HEK293 (cell line): ENCODE results near the gene CFAP99.

Experiments used
- CTCF ChIA-PET: fragments of 350-600 bp; formaldehyde crosslinking; extraction: SDS; loops from one replicate; lab custom pipeline; 2021; ENCODE audit warnings: antibody characterized with exemption; lab: Yijun Ruan, JAX
- POLR2A ChIA-PET: fragments of 300-600 bp; formaldehyde crosslinking; extraction: SDS; loops from one replicate; lab custom pipeline; 2020; ENCODE audit warnings: antibody characterized with exemption, inconsistent platforms; lab: Yijun Ruan, JAX
- H3K27ac ChIP-seq: fragments of 200-500 bp; sonication (Bioruptor generic); 2 replicates; pipeline ENCODE4 v1.5.1; 2014; ENCODE audit warnings: low read depth, low read length, control low read depth, inconsistent platforms; ENCODE audit errors: extremely low read depth
- H3K36me3 ChIP-seq, 2 experiments: fragments of 200-500 bp in 1 of 2; sonication (Bioruptor generic) in 1 of 2; 1 replicate in 1 of 2; 2 replicates in 1 of 2; pipeline ENCODE4 v1.5.1; 2014 to 2017; ENCODE audit warnings: inconsistent platforms in 2 of 2, low read length in 2 of 2; ENCODE audit not compliant: control insufficient read depth in 2 of 2, insufficient read depth in 1 of 2
- H3K4me1 ChIP-seq: fragments of 200-500 bp; sonication (Bioruptor generic); 2 replicates; pipeline ENCODE4 v1.5.1; 2014; ENCODE audit warnings: mild to moderate bottlenecking, low read length, inconsistent platforms; ENCODE audit not compliant: control insufficient read depth, insufficient read depth
- H3K4me3 ChIP-seq: 2 replicates; pipeline ENCODE4 v1.5.1; 2011; ENCODE audit warnings: low read depth, mild to moderate bottlenecking, control low read depth, low read length, moderate library complexity
- H3K9me3 ChIP-seq: fragments of 200-500 bp; sonication (Bioruptor generic); 2 replicates; pipeline ENCODE4 v1.5.1; 2014; ENCODE audit warnings: low read depth, low read length, inconsistent platforms; ENCODE audit not compliant: control insufficient read depth, insufficient read depth
- EGR2 ChIP-seq: fragments of 450-650 bp; formaldehyde crosslinking; IDR thresholded peaks from 2 replicates; pipeline ENCODE4 v1.5.1; 2016; ENCODE audit warnings: low read depth, missing biosample characterization, missing genetic modification characterization
- KLF1 ChIP-seq: fragments of 450-650 bp; formaldehyde crosslinking; IDR thresholded peaks from 2 replicates; pipeline ENCODE4 v1.5.1; 2016; ENCODE audit warnings: missing biosample characterization, missing genetic modification characterization
- KLF8 ChIP-seq: fragments of 450-650 bp; formaldehyde crosslinking; IDR thresholded peaks from 2 replicates; pipeline ENCODE4 v1.5.1; 2016; ENCODE audit warnings: missing biosample characterization, missing genetic modification characterization
- MYNN ChIP-seq: fragments of 450-650 bp; formaldehyde crosslinking; IDR thresholded peaks from 2 replicates; pipeline ENCODE4 v1.5.1; 2016; ENCODE audit warnings: missing biosample characterization, missing genetic modification characterization, borderline replicate concordance
- SP2 ChIP-seq: fragments of 450-650 bp; formaldehyde crosslinking; IDR thresholded peaks from 2 replicates; pipeline ENCODE4 v1.5.1; 2016; ENCODE audit warnings: missing biosample characterization, missing genetic modification characterization
- ZNF132 ChIP-seq: fragments of 450-650 bp; formaldehyde crosslinking; IDR thresholded peaks from 2 replicates; pipeline ENCODE4 v1.5.1; 2017; ENCODE audit warnings: missing biosample characterization, missing genetic modification characterization, borderline replicate concordance
- ZNF138 ChIP-seq: fragments of 450-650 bp; formaldehyde crosslinking; IDR thresholded peaks from 2 replicates; pipeline ENCODE4 v1.5.1; 2016; ENCODE audit warnings: missing biosample characterization, missing genetic modification characterization, borderline replicate concordance
- ZNF174 ChIP-seq: fragments of 450-650 bp; formaldehyde crosslinking; IDR thresholded peaks from 2 replicates; pipeline ENCODE4 v1.5.0; 2017; ENCODE audit warnings: missing biosample characterization, mild to moderate bottlenecking, missing genetic modification characterization
- ZNF184 ChIP-seq: fragments of 450-650 bp; IDR thresholded peaks from 2 replicates; pipeline ENCODE4 v1.5.1; 2018; ENCODE audit warnings: missing biosample characterization, mild to moderate bottlenecking, missing genetic modification characterization
- ZNF423 ChIP-seq: fragments of 450-650 bp; formaldehyde crosslinking; IDR thresholded peaks from 2 replicates; pipeline ENCODE4 v1.5.1; 2016; ENCODE audit warnings: missing biosample characterization, missing genetic modification characterization
- ZNF510 ChIP-seq: fragments of 450-650 bp; formaldehyde crosslinking; IDR thresholded peaks from 2 replicates; pipeline ENCODE4 v1.5.1; 2018; ENCODE audit warnings: mild to moderate bottlenecking, missing genetic modification characterization, missing biosample characterization; ENCODE audit not compliant: insufficient replicate concordance
- ZNF549 ChIP-seq: fragments of 450-650 bp; IDR thresholded peaks from 2 replicates; pipeline ENCODE4 v1.5.1; 2018; ENCODE audit warnings: missing biosample characterization, missing genetic modification characterization, mild to moderate bottlenecking, inconsistent platforms, moderate library complexity
- ZNF660 ChIP-seq: fragments of 450-650 bp; IDR thresholded peaks from 2 replicates; pipeline ENCODE4 v1.5.1; 2018; ENCODE audit warnings: missing biosample characterization, mild to moderate bottlenecking, missing genetic modification characterization
- ZNF664 ChIP-seq: fragments of 450-650 bp; formaldehyde crosslinking; IDR thresholded peaks from 2 replicates; pipeline ENCODE4 v1.5.1; 2016; ENCODE audit warnings: missing biosample characterization, missing genetic modification characterization
- ZNF837 ChIP-seq: fragments of 450-650 bp; formaldehyde crosslinking; IDR thresholded peaks from 2 replicates; pipeline ENCODE4 v1.5.1; 2016; ENCODE audit warnings: missing biosample characterization, missing genetic modification characterization
- ZSCAN23 ChIP-seq: fragments of 450-650 bp; formaldehyde crosslinking; IDR thresholded peaks from 2 replicates; pipeline ENCODE4 v1.5.1; 2016; ENCODE audit warnings: missing biosample characterization, missing genetic modification characterization
- TF ChIP-seq, protein P1 (sequence below): fragments of 450-650 bp; formaldehyde crosslinking; IDR thresholded peaks from 2 replicates; pipeline ENCODE4 v1.5.1; 2016; ENCODE audit warnings: missing biosample characterization, missing genetic modification characterization
- TF ChIP-seq, protein P2 (sequence below): fragments of 450-650 bp; formaldehyde crosslinking; IDR thresholded peaks from 2 replicates; pipeline ENCODE4 v1.5.1; 2017; ENCODE audit warnings: missing biosample characterization, missing genetic modification characterization
- TF ChIP-seq, protein P3 (sequence below): fragments of 450-650 bp; formaldehyde crosslinking; conservative IDR thresholded peaks from 2 replicates; pipeline ENCODE4 v1.5.1; 2016; ENCODE audit warnings: low read depth, missing biosample characterization, missing genetic modification characterization

The CFAP99 gene

DNA sequence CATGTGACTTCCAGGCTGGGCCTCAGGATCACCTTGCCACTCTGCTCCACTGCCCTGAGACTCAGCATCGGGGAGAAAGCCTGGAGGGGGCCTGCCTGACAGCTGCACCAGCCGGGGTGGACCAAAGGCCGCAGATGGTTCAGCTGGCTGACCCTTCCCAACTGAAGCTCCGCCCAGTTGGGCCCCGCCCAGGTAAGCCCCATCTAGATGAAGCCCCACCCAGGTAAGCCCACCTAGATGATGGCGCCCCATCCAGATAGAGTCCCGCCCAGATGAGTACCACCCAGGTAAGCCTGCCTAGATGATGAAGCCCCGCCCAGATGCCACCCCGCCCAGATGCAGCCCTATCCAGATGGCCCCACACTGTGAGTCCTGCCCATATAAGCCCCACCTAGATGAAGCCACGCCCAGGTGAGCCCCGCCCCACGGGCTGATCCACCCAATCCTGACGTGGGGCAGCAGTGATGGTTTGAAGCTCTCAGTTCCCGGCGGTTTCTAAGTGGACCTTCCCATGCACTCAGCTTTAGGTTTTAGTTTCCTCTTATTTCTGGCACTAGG, 10.3 kb upstream of the CFAP99 start:
- ChIA-PET CTCF (no interaction called here), POLR2A (no interaction called here)
- Histone ChIP-seq H3K27ac (no peak overlapping the region), H3K9me3 (no peaks in the 10 kb centered on the region), H3K4me3 (no peak overlapping the region), H3K4me1 (0 out of 2 replicates have a peak, but pooled peaks cover 2% of the 10 kb centered on the region)
- TF ChIP-seq KLF1 (peak; percentile 92), ZNF184 (no peak), ZNF660 (tag by site-specific recombination) (no peak), ZNF837 (tag by site-specific recombination) (no peak), ZSCAN23 (tag by site-specific recombination) (no peak), KLF8 (peak; percentile 73; the same call in 1 of the 2 replicates), ZNF138 (tag by site-specific recombination) (no peak), ZNF549 (tag by site-specific recombination) (no peak), SP2 (tag by site-specific recombination) (peak; percentile 20; the same call in 1 of the 2 replicates), ZNF132 (no peak), EGR2 (tag by site-specific recombination) (no peak), MYNN (tag by site-specific recombination) (no peak)
- TF ChIP-seq, protein P1, sequence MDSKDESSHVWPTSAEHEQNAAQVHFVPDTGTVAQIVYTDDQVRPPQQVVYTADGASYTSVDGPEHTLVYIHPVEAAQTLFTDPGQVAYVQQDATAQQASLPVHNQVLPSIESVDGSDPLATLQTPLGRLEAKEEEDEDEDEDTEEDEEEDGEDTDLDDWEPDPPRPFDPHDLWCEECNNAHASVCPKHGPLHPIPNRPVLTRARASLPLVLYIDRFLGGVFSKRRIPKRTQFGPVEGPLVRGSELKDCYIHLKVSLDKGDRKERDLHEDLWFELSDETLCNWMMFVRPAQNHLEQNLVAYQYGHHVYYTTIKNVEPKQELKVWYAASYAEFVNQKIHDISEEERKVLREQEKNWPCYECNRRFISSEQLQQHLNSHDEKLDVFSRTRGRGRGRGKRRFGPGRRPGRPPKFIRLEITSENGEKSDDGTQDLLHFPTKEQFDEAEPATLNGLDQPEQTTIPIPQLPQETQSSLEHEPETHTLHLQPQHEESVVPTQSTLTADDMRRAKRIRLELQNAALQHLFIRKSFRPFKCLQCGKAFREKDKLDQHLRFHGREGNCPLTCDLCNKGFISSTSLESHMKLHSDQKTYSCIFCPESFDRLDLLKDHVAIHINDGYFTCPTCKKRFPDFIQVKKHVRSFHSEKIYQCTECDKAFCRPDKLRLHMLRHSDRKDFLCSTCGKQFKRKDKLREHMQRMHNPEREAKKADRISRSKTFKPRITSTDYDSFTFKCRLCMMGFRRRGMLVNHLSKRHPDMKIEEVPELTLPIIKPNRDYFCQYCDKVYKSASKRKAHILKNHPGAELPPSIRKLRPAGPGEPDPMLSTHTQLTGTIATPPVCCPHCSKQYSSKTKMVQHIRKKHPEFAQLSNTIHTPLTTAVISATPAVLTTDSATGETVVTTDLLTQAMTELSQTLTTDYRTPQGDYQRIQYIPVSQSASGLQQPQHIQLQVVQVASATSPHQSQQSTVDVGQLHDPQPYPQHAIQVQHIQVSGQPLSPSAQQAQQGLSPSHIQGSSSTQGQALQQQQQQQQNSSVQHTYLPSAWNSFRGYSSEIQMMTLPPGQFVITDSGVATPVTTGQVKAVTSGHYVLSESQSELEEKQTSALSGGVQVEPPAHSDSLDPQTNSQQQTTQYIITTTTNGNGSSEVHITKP (tag by site-specific recombination) = peak; percentile 50
- TF ChIP-seq, protein P2, sequence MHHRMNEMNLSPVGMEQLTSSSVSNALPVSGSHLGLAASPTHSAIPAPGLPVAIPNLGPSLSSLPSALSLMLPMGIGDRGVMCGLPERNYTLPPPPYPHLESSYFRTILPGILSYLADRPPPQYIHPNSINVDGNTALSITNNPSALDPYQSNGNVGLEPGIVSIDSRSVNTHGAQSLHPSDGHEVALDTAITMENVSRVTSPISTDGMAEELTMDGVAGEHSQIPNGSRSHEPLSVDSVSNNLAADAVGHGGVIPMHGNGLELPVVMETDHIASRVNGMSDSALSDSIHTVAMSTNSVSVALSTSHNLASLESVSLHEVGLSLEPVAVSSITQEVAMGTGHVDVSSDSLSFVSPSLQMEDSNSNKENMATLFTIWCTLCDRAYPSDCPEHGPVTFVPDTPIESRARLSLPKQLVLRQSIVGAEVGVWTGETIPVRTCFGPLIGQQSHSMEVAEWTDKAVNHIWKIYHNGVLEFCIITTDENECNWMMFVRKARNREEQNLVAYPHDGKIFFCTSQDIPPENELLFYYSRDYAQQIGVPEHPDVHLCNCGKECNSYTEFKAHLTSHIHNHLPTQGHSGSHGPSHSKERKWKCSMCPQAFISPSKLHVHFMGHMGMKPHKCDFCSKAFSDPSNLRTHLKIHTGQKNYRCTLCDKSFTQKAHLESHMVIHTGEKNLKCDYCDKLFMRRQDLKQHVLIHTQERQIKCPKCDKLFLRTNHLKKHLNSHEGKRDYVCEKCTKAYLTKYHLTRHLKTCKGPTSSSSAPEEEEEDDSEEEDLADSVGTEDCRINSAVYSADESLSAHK = peak; percentile 50; the same call in 1 of the 2 replicates
- TF ChIP-seq, all 188 proteins: peak for 5
- H3K36me3 ChIP-seq = no peaks in the 10 kb centered on the region

DNA sequence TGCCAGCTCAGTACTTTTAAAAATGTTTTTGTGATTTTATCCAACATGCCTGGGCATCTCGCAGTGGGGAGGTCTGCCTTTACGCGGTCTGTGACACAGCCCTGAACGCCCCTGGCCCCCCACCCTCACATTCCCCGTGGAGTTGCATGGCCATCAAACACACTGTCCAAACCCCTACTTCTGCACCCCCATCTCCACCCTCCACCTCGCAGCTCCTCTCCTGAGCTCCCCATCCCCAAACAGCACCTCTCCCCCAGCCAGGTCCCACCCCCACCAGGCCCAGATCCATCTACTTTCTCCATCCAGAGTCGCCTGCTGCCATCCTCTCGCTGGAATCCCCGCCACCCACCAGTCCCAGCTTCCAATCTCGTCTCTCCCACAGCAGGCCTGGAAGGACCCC, 9.8 kb upstream of the CFAP99 start:
- CTCF ChIA-PET = no interaction called here
- POLR2A ChIA-PET = no interaction called here
- Histone ChIP-seq H3K4me1 (0 out of 2 replicates have a peak, but pooled peaks cover 2% of the 10 kb centered on the region), H3K27ac (no peak overlapping the region), H3K9me3 (no peaks in the 10 kb centered on the region), H3K4me3 (no peak overlapping the region), H3K36me3 (no peaks in the 10 kb centered on the region)
- TF ChIP-seq ZNF423 (tag by site-specific recombination) (no peak), ZNF184 (no peak), ZNF664 (tag by site-specific recombination) (no peak), ZNF174 (no peak), ZNF510 (tag by site-specific recombination) (no peak)
- TF ChIP-seq, protein P3, sequence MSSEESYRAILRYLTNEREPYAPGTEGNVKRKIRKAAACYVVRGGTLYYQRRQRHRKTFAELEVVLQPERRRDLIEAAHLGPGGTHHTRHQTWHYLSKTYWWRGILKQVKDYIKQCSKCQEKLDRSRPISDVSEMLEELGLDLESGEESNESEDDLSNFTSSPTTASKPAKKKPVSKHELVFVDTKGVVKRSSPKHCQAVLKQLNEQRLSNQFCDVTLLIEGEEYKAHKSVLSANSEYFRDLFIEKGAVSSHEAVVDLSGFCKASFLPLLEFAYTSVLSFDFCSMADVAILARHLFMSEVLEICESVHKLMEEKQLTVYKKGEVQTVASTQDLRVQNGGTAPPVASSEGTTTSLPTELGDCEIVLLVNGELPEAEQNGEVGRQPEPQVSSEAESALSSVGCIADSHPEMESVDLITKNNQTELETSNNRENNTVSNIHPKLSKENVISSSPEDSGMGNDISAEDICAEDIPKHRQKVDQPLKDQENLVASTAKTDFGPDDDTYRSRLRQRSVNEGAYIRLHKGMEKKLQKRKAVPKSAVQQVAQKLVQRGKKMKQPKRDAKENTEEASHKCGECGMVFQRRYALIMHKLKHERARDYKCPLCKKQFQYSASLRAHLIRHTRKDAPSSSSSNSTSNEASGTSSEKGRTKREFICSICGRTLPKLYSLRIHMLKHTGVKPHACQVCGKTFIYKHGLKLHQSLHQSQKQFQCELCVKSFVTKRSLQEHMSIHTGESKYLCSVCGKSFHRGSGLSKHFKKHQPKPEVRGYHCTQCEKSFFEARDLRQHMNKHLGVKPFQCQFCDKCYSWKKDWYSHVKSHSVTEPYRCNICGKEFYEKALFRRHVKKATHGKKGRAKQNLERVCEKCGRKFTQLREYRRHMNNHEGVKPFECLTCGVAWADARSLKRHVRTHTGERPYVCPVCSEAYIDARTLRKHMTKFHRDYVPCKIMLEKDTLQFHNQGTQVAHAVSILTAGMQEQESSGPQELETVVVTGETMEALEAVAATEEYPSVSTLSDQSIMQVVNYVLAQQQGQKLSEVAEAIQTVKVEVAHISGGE (tag by site-specific recombination) = no peak
